GM10847 (cell line): ENCODE measurements around the gene CD2AP.

Source experiments
- POLR2A ChIP-seq: IDR thresholded peaks from 2 replicates; pipeline ENCODE4 v1.6.1; 2011; ENCODE audit not compliant: insufficient read length; ENCODE audit errors: extremely low read depth

CD2AP gene

DNA sequence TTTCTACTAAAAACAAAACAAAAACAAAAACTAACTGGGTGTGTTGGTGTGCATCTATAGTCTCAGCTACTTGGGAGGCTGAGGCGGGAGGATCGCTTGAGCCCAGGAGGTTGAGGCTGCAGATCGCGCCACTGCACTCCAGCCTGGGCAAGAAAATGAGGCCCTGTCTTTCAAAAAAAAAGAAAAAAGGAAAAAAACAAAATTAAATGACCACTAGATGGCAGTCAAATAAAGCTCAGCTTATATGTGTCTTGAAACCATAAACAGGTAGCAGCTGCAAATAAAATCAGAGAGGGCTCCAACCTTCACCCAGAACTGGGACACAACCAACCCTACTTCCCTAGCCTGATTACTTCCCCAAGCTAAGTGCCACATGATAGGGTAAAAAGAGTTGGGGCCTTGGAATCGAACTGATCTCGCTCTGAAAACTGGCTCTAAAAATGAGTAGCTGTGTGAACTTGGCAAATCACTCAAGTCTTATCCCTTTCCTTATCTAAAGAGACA, 153.7 kb downstream of the CD2AP start:
- TF ChIP-seq POLR2A: no peak

DNA sequence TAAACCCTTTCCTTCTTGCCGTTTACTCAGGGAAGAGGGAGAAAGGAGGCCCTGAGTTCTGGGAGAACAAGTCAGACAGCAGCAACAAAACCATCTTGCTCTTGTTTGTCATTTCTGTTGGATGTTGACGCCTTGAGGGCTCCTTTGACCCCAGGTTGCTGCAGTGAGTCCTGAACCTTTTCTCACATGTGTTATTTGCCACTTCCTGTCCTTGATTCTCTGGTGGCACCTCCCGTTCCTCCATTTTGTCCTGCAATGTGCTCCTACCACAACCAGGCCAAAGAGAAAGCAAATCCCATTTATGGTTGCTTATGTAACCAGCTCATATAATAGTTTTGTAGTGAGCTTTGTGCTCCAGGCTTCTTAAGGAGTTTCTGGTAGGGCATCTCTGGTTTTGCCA, 154.2 kb downstream of the CD2AP start:
- TF ChIP-seq POLR2A: no peak

DNA sequence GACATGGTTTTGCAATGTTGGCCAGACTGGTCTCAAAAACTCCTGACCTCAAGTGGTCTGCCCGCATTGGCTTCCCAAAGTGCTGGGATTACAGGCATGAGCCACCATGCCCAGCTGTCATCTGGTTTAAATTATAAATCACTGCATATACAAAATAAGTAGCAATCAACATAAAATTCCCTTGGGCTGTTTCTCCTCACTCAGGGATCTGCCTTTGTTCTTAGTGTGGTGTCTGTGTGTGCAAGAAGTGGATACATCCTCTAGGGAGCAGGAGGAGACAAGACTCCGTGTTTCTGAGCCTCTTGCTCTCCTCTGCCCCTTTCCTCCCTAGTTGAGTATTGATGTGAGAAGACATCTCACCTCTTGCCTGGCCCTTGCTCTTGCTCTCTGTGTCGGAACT, 155.6 kb downstream of the CD2AP start:
- TF ChIP-seq POLR2A: no peak

DNA sequence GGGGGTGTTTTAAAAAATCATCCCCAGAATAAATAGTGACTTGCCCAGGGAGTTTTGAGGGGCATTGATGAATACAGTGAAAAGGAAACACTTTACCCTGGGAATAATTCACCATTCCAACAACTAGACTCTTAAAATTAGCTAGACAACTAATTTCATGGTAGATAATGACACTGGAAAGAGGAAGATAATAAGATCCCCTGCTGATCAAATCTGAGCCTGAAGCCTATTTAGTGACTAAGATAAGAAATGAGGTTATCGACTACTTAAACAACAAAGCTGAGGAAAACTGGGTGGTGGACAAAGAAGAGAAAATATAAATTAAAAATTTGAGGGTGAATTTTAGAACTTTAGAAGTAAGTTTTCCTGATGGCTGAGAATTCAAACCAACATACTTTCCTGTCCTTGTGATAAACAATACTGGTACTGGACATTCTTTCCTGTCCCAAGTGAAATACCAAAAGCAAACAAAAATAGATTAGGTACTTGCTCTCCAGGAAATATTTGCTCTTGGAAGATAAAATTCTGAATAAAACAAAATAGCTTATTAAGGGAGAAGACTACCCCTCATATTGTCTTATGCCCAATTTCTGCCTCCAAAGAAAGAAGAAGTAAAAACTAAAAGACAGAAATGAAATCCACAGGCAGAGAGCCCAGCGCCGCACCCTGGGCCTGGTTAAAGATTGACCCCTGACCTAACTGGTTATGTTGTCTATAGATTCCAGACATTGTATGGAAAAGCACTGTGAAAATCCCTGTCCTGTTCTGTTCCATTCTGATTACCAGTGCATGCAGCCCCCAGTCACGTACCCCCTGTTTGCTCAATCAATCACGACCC, 156.8 kb downstream of the CD2AP start:
- TF ChIP-seq POLR2A: no peak

DNA sequence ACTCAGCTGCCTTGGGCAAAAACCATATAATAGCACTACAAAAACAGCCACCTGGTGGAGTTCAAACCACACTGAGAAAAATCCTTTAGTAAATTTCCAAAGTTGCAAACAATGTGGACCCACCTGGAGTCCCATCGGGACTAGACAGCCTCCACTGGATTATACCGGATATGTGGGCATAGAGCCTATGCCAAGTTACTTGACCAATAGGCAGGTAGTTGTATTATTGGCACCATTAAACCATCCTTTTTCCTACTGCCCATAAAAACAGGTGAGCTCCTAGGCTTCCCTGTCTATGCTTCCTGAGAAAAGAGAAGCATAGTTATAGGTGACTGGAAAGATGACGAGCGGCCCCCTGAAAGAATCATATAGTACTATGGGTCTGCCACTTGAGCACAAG, 169.1 kb downstream of the CD2AP start:
- TF ChIP-seq POLR2A: no peak

DNA sequence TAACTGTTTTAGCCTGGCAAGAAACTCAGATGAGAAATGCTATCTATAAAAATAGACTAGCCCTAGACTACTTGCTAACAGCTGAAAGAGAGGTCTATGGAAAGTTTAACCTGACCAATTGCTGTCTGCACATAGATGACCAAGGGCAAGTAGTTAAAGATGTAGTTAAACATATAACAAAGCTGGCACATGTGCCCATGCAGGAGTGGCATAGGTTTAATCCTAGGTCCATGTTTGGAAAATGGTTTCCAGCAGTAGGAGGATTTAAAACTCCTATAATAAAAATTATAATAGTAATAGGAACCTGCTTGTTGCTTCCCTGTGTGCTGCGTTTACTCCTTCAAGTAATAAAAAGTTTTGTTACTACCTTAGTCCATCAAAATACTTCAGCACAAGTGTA, 169.6 kb downstream of the CD2AP start:
- no peak for TF ChIP-seq POLR2A

DNA sequence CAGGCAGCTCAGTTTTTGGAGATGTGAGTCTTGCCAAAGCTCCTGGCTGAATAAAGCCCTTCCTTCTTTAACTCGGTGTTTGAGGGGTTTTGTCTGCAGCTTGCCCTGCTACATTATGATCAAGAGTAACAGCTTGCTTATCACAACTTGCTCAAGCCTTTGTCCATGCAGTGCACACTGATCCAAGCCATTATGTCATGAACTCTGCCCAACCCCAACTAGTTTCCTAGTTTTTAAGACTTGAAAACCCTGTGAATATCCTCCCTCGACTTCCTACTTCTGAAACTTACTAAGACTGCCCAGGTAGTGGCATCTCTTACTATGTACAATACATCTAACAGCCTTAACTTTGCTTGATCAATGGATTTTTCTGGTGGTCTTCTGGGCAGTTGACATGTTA, 170.4 kb downstream of the CD2AP start:
- TF ChIP-seq POLR2A: no peak

DNA sequence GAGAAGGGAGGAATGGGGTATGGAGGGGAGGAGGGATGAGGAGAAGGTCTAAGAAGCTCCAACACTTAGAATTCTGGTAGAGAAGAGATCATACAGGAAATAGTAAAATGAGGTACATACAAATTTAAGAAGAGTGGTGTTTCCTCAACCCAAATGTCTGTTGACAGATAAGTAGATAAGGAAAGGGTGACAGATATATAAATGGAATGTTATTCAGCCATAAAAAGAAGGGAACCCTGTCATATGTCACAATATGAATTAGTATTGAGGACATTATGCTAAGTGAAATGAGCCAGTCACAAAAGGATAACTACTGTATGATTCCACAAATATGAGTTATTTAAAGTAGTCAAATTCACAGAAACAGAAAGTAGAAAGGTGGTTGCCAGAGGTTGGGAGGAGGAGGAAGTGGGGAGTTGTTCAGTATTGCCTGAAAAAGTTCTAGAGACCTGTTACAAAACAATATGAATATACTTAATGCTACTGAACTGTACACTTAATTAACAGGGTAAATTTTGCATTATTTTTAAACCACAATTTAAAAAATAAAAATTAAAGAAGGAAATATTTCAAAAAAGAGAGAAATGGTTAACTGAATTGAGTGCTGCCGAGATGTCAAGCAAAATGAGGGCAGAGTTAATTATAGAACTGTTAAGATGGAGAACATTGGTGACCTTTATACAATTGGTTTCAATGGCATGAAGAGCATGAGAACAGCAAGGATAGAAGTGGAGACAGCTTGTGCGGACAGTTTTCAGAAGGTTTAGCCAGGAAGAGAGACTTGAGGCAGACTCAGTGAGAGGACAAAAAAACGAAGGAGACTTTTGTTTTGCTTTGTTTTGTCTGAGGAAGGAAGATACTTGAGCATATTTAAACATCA, 173.2 kb downstream of the CD2AP start:
- no peak for TF ChIP-seq POLR2A

DNA sequence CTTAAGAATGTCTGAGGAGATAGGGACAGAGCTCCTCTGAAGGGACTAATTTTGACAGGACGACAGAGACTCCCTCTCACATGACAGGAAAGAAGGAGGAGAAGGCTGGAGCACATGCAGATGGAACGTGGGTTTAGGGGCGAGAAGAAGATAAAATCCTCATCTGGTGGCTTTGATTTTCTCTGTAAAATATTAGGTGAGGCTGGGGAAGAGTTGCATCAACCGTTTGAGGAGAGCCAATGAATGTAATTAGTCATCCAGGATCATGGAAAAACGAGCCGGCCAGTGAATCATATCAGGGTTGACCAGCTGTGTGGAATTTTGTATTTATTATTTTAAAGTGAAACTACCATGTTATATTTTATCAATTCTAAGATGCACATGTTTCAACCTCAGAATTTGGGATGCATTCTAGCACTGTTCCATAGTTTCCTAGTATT, 173.9 kb downstream of the CD2AP start:
- TF ChIP-seq POLR2A: no peak

DNA sequence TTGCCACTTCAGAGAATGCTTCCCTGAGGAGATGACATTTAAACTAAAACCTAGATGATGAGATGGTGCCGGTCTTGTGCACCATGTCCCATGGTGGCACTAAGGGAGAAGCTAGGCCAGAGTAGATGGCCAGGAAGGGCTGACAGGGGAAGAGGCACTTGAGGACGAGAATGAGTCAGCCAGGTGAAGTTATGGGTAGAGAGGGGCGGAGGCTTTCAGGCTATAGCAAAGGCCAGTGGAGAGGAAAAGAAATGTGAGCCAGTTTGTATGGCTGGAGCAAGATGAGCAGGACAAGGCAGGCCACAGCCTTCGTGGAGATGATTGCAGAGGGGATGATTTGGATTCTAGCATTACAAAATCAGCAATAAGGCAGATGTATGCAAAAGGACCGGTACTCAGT, 176.1 kb downstream of the CD2AP start:
- TF ChIP-seq POLR2A: no peak

DNA sequence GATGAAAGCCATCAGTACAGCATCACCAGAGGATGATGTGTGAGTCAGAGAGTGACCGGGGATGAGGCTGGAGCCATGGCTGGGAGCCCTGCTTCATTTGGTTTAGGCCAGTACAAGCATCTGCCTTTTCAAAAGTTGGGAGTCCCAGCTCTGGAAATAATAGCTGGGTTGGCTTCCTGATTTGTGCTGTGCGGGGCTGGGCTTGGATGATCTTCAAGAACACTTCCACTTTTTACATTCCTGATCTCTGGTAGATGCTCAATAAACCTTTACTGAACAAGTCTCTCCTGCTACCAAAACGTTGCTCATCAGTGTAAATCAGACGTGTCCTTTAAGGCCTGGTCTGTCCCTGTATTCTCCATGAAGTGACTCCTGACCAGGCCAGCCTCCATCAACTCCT, 176.7 kb downstream of the CD2AP start:
- no peak for TF ChIP-seq POLR2A

DNA sequence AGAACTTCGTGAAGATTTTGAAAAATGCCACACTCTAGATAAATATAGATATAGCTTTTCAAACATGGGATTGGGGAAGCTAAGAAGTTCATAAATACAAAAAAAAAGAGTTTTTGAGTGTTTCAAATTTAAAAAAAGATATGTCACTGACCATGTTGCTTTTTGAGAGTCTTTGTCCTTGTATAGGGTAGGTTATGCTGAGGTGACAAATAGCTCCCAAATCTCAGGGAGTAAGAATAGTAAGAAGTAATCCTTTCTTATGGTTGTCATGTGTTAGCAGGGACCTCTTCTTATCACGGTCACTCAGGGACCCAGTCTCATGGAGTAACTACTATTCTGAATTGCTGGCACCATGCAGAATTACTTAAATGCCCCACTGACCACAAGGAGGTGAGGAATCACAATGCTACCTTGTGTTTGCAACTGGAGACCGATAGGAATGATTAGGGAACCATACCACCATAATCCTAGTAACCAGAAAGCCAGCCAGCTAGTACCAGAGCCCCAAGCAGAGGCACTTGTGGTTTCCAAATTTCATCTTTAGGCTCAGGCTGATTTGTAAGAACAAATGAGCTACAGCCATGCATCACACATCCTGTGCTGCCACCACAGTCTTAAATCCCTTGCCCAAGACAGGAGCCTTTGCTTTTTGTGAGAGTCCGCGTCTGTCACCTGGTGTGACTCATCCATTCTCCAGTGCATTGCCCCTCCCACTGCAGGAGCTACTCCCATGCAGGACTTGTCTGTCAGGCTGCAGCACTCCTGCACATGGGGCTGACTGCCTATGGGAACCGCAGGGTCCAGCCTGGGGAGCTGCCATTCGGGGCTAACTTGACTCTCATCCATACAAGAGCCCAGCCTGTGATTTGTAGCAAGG, 178.4 kb downstream of the CD2AP start:
- TF ChIP-seq POLR2A: no peak

DNA sequence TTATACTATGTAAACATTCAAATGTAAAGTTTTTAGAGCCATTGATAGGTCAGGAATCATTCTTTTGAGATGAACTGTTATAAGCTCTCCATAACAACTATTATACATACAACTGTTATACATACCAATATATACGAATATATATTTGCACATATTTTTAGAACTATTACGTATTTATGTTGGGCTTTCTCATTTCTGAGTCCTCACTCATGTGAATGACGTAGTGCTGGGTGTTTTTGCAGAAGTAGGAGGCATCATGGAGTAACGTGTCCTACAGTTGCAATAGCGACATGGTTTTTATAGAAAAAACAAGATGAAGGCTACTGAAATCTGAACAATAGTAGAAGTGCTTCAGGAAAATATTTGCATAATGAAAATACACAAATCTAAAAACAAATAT, 184.4 kb downstream of the CD2AP start:
- TF ChIP-seq POLR2A: no peak

DNA sequence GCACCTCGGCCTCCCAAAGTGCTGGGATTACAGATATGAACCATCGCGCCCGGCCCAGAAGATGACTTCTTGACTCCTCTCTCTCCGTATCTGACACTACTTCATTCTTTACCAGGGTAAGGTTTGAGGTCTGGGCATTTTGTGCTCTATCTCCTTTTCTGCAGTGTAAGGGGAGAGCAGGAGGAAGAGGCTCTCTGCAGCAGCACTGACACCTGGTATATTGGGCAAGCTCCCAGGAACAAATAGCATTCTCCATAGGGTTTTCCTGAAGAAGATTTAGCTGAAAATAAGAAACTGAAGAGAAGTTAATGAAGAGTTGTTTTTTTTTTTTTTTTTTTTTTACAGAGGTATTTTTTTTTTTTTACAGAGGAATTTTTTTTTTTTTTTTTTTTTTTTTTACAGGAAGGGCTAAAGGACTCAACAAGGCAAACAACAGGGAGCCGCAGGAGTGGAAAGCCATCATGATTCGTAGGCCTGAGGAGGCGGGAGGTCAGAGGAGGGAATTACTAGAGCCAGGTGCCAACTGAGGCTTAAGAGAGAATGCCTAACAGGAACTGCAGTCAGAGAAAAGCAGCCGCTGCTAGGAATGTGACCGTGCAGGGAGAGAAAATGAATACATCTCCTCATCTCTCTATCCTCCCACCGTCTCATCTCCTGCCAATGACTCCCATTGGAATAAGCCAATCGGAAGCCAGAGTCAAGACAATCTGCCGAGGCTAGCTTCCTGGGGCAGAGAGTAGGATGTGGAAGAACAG, 186.1 kb downstream of the CD2AP start:
- no peak for TF ChIP-seq POLR2A
